Panc1 (cell line): ENCODE results near the gene NDUFS7.

ENCODE experiments used
- POLR2AphosphoS5 ChIP-seq: IDR thresholded peaks from 2 replicates; pipeline ENCODE4 v1.6.1; 2012; ENCODE audit warnings: mild to moderate bottlenecking, low read depth, low read length, moderate library complexity
- REST ChIP-seq, 2 experiments: IDR thresholded peaks; 2 replicates each; pipeline ENCODE4 v1.6.1; 2011 to 2012; ENCODE audit warnings: low read depth in 2 of 2, control low read depth in 1 of 2, low read length in 1 of 2, mild to moderate bottlenecking in 1 of 2, moderate library complexity in 1 of 2; ENCODE audit not compliant: insufficient read depth in 1 of 2
- SIN3A ChIP-seq: IDR thresholded peaks from 2 replicates; pipeline ENCODE4 v1.6.1; 2012; ENCODE audit warnings: low read depth, mild to moderate bottlenecking, low read length, moderate library complexity, borderline replicate concordance; ENCODE audit not compliant: insufficient read depth
- TF ChIP-seq, protein P1 (sequence below): fragments of 450-650 bp; IDR thresholded peaks from 2 replicates; pipeline ENCODE4 v1.5.1; 2017; ENCODE audit warnings: mild to moderate bottlenecking

DNA sequence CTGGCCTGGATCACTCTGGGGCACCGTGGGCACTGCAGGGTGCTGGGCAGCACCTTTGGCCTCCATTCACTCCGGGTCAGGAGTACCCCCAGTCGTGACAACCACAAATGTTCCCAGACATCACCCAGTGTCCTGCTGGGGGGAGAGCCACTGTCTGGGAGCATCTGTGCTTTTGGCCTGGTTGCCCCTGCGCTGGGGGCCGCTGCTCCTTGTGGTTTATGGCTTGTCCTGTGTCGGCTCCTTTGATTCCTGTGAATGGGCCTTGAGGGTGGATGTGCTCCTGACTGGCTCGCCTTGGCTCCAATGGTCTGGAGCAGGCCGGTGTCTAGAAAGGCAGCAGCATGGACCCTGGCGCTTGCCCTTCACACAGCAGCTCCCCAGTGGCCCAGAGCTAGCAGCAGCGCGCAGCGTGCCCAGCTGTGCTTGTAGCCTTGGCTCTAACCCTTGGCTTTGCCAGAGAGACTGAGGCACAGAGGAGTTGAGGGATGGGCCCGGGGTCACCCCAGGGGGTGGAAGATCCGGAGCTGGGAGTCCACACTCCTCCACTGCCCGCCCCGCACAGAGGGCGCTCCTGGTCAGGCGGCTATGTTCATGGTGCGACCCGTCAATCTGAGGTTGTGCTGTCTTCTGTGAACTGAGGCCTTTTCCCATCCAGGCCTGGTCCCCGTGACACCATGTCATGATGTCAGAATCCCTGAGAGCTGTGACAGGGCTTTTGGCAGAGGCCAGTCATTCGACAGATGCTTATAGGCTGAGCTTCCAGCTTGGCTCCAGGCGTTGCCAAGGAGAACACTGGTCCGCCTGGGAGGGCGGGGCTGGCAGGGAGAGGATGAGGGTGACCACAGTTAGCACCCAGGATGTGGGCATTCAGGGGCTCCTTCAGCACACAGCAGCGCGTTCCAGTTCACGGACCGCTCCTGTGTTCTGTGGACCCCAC lies 27.8 kb downstream of the NDUFS7 start:
- TF ChIP-seq, protein P1, sequence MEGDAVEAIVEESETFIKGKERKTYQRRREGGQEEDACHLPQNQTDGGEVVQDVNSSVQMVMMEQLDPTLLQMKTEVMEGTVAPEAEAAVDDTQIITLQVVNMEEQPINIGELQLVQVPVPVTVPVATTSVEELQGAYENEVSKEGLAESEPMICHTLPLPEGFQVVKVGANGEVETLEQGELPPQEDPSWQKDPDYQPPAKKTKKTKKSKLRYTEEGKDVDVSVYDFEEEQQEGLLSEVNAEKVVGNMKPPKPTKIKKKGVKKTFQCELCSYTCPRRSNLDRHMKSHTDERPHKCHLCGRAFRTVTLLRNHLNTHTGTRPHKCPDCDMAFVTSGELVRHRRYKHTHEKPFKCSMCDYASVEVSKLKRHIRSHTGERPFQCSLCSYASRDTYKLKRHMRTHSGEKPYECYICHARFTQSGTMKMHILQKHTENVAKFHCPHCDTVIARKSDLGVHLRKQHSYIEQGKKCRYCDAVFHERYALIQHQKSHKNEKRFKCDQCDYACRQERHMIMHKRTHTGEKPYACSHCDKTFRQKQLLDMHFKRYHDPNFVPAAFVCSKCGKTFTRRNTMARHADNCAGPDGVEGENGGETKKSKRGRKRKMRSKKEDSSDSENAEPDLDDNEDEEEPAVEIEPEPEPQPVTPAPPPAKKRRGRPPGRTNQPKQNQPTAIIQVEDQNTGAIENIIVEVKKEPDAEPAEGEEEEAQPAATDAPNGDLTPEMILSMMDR: no peak
- no peak for TF ChIP-seq REST (IDR thresholded peaks at IDR 0.05; ENCODE audit: insufficient read depth in 1 of 2, low read depth in 2 of 2, low read length in 1 of 2)
- TF ChIP-seq POLR2AphosphoS5: no peak
- no peak for TF ChIP-seq SIN3A
